Activated T-cell treated with anti-CD3 and anti-CD28 coated beads for 24 hours (primary cell): Measurements from ENCODE around the gene ECI1.

Experiments
- DNase-seq: peaks from one replicate; pipeline ENCODE4 v3.0.0-alpha.2; 2020; ENCODE audit warnings: low read depth

ECI1 gene

DNA sequence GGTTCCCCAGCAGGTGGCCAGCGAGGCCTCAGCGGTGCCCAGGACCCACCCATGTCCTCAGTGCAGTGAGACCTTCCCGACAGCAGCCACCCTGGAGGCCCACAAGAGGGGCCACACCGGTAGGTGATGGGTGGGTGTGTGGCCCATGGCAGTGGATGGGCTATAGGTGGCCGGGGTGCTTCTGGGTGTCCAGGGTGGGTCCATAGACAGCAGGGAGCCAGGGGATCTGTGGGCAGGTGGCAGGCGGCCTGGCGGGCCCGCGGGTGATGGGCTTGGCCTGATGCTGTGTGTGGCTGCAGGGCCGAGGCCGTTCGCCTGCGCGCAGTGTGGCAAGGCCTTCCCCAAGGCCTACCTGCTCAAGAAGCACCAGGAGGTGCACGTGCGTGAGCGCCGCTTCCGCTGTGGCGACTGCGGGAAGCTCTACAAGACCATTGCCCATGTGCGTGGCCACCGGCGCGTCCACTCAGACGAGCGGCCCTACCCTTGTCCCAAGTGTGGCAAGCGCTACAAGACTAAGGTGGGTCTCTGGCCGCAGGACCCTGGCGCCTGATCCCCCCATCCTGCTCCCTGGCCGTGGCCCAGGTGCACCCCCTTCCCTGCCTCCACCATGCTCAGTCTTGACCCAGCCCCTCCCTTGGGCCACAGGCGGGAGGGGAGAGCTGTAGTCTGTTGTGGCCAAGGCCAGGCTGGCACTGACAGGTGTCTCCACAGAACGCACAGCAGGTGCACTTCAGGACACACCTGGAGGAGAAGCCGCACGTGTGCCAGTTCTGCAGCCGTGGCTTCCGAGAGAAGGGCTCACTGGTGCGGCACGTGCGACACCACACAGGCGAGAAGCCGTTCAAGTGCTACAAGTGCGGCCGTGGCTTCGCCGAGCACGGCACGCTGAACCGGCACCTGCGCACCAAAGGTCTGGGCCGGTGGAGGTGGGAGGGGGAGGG, 17.2 kb downstream of the ECI1 start:
- DNase-seq = no peak

DNA sequence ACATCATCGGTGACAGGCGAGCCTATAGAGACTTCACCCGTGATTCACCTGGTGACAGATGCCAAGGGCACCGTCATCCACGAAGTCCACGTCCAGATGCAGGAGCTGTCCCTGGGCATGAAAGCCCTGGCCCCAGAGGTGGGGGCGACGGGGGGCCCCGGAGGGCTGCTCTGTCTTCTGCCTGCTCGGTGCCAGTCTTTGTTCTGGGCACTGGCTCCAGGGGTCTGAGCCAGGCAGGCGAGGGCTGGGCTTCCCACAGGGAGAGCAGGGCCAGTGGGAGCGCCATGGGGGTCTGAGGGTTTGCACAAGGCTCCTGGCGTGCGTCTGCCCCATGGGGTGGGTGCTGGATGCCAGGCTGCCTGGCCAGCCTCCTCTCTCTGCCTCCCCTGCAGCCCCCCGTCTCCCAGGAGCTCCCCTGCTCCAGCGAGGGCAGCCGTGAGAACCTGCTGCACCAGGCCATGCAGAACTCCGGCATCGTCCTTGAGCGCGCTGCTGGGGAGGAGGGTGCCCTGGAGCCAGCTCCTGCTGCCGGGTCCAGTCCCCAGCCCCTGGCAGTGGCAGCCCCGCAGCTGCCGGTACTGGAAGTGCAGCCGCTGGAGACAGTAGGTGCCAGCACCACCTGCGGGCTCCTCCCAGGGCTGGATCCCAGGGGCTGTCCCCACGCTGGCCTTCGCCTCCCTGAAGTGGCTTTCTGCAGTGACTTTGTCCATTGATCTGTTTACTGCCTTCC, 18.2 kb downstream of the ECI1 start:
- DNase-seq = no peak

DNA sequence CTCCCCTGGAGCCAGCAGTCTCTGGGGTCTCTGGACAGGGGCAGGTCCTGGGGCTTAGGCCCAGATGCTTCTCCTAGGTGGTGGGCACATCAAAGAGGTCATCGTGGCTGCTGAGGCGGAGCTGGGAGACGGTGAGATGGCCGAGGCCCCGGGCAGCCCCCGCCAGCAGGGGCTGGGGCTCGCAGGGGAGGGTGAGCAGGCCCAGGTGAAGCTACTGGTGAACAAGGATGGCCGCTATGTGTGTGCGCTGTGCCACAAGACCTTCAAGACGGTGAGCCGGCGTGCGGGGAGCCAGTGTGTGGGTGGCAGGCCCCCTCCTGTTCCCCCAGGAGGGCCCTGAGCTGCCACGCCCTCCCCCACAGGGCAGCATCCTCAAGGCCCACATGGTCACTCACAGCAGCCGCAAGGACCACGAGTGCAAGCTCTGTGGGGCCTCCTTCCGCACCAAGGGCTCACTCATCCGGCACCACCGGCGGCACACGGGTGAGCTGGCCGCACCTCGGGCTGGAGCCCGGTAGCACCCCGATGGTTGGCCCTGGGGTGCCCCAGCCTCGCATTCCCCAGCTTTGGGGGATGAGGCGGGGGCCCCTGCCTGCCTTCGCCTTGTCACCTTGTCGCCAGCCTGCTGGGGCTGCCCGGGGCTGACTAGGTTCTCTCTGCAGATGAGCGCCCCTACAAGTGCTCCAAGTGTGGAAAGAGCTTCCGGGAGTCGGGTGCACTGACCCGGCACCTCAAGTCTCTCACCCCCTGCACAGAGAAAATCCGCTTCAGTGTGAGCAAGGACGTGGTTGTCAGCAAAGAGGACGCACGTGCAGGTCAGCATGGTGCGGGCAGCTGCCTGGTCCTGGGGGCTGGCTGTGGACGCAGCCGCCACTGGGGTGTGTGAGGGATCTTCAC, 19.0 kb downstream of the ECI1 start:
- DNase-seq = no peak

DNA sequence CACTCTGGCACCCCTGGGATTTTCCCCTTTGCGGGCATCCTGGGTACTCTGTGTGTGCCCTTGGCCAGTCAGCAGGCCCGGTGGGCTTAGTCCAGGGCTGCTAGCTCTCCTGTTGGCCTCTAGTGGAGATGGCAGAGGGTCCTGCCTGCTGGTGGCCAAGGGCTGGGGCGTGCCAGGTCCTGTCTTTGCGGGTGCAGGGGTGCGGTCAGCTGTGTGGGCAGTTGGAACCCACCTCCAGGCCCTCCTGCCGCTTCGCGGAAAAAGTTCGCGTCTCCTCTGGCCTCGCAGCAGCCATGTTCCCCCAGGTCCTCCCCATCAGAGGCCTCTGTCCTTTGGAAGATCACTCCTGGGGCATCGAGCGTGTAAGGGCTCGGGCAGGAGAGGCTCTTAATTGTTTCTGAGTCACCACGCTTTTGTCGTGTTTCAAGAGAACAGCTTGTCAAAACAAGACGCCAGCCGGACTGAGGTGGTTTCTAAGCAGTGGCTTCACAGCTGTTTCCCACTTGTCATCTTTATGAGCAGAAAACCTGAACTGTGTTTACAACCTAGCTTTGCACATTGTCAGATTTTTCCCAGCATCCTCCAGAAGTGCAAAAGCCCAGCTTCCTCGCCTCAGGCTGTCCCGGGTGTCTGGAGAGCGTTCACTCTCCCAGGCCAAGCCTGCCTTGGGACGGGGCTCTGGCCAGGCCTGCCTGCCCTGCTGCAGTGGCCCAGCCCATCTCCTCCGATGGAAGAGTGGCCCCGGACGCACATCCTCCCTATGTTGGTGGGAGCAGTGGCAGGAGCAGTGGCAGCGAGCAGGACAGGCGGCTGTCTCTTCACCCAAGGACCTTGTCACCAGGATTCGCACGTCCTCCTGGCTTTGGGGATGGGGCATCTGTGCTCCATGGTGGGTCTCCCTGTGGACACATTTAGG, 20.1 kb downstream of the ECI1 start:
- no peak for DNase-seq

DNA sequence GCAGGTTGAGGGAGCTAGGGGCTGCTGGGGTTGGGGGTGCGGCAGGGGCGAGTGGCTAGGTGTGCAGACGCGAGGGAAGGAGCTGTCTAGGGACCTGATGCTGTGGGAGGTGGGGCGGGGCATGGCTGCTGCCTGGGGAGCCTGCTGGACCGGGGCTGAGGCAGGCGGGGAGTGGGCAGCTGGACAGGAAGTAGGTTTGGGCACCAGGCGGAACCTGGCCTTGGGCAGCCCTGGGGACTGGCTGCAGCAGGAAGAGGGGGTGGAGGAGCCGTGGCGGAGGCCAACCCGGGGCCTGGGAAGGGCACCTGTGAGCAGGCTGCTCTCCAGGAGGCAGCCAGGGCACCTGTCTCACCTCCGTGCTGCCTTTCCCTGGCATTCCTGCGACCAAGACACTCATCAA, 21.0 kb downstream of the ECI1 start:
- DNase-seq = no peak

DNA sequence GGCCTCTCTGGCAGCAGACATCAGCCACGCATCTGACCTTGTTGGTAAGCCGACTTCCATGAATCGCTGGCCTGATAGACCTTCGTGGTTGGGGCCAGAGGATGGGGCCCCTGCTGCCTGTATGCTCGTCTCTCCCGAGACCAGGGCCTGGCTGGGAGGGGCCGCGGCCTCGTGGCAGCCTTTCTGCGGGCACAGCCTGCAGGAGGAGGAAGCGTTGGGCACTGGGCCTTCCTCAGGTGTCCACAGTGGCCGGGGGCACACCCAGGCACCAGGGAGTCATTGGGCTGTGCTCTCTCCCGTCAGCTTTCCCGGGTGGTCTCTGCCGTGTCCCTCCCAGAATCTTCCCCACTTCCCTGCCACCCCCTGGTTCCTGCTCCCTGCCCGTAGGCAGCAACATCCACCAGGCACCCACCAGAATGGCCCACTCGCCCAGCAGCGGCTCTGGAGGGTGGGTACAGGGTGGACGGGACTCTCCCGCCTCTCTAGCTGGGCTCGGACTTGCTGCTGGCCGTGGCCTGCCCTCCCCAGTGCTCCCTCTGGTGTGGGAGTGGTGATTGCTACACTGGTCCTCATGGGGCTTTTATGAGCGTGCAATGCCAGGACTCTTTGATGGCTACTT, 21.6 kb downstream of the ECI1 start:
- DNase-seq = no peak

DNA sequence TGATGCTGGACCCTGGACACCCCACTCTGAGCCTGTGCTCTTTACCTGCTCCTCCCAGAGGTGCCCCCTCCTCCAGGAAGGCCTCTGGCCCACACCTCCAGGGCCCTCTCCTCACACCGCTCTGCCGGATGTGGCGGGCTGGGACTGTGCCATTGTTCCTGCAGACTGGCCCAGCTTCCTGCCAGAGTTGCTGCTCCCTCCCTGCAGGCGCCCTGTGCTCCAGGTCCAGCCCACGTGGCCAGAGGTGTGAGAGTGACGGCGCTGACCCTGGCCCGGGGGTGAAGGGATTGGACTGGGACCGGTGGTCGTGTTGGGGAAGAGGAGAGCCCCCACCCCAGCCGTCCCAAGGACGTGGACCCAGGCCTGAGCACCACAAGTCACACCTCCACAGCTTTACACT, 22.3 kb downstream of the ECI1 start:
- DNase-seq = no peak

DNA sequence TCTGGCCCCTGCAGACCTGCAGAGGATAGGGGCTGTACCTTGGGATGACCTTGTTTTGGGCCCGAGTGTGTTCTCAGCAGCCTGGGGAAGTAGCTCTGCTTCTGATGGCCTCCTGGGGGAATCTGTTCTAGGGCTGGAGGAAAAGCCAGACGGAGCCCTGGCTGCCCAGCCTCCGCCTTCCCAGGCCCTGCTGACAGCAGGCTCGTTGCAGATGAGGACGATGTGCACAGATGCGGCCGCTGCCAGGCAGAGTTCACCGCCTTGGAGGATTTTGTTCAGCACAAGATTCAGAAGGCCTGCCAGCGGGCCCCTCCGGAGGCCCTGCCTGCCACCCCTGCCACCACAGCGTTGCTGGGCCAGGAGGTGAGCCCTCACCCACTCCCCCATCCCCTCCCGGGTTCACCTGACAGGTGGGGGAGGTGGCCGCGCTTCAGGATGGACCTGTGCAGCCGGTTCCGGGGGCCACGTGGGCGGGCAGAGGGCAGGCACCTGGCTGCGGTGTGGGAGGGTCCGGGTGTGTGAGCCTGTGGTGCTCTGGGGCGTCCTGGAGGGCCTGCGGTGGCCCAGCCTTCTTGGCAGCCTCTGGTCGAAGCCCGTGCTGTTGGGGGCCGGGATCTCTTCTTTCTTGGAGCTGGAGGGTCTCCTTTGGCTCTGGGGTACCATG, 23.1 kb downstream of the ECI1 start:
- DNase-seq = no peak

DNA sequence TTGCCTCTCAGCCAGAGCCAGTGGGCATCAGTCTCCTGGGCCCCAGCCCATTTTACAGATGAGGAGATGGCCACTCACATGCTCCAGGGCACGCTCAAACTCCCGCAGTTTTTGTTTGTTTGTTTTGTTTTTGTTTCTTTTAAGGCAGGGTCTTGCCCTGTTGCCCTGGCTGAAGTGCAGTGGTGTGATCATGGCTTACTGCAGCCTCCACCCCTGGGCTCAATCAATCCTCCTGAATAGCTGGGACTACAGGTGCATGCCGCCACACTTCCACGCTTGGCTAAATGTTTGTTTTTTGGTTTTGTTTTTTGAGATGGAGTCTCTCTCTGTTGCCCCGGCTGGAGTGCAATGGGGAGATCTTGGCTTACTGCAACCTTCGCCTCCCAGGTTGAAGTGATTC, 24.5 kb downstream of the ECI1 start:
- no peak for DNase-seq

DNA sequence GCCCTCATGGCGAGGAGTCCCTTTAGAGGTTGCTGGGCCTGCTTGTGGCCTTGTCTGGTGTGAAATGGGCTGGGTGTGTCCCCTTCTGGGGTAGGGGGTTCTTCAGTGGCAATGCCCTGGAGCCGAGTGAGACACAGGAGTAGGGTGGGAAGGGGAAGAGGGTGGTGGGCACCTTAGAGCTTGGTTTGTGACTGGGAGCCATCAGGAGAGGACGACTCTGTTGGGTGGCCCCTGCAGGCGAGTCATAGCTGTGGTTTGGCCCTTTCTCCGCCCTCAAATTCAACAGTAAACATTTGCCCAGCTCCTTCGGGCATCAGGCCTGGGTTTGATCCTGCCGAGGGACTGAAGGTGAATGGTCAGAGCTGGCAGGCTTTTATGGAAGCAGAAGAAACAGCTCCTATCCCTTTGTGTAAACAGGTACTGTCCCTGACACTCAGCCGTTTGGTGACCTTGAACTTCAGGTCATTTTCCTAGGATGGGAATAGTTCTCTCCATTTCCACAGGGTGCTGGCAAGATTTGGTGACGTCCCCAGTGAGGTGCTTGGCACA, 25.1 kb downstream of the ECI1 start:
- no peak for DNase-seq

DNA sequence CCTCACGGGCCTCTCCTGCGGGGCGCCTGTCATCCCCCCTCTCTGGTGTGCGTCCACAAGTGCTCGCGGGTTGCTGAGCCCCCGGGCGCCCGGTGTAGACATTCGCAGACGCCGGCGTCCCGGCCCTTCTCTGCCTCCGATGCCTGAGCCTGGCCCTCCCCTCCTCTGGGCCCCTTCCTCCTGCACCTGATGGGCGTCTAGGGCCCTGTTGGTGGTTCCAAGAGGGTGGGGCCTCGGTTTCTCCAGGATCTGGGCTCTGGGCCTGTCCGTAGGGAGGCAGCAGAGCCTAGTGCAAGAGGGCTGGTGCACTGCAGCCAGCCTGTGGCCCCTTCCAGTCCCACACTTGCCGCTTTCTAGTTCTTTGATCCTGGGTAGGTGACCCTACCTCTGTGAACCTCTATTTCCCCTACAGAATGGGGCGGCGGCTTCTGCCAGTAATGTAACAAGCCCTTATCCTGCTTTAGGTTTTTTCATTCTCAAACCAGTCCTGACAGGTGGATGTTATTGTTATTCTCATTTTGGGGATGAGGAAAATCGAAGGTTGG, 27.4 kb downstream of the ECI1 start:
- no peak for DNase-seq

DNA sequence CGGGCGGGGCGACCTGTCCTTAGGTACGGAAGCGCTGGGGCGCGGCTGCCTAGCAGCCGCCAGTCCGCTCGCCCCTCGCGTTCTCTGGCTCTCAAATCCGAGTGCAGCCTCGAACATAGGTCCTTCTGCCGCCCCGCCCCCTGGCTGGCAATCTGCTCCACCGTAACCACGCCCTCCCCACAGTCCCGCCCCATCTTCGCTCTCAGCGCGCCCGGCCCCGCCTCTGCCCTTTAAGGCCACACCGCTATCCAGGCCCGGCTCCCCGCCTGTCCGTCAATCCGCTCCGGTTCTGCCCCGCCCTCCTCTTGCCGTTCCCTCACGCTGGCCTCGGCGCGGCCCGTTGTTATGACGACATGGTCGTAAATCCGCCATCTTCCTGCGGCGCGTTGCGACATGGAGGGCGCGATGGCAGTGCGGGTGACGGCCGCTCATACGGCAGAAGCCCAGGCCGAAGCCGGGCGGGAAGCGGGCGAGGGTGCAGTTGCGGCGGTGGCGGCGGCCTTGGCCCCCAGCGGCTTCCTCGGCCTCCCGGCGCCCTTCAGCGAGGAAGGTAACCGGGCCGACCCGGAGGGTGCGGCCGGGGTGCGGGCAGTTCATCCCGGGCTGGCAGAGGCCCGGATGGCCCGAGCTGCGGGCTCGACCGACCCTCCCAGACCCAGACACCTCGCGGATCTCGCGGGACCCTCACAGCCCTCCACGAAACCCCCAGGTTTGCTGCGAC, 28.0 kb downstream of the ECI1 start, which contains the start of gene E4F1:
Gene E4F1, plus strand, starts transcription at position 371 of the 721 bp plus-strand sequence. Its CDS starts 23 bp downstream, at position 394.
- DNase-seq = peak; percentile 100

DNA sequence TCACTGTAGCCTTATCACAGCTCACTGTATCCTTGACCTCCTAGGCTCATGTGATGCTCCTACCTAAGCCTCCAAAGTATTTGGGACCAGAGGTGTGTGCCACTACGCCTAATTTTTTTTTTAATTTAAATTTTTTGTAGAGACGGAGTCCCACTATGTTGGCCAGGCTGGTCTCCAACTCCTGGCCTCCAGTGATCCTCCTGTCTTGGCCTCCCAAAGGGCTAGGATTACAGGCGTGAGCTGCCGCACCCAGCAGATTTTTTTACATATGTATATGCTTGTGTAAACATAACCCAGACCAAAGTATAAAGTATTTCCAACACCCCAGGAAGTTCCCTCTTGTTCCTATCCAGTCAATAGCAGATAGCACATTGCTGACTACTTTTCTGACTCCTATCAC, 35.1 kb downstream of the ECI1 start:
- DNase-seq = no peak

DNA sequence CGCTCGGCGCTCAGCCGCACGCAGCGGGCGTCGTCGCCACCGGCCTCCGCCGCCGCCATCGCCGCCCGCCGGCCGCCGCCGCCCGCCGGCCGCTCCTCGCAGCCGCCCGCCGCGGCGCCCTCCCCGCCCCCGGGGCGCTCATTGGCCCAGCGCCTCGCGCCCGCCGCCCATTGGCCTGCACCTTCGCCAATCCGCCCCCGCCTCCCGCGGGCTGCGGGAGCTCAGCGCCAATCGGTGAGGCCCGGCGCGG, 36.7 kb downstream of the ECI1 start, which contains the start of gene PGP:
Gene PGP, minus strand, starts transcription at position 122 of the 250 bp plus-strand sequence. Its CDS starts 63 bp downstream, at position 59.
- no peak for DNase-seq

DNA sequence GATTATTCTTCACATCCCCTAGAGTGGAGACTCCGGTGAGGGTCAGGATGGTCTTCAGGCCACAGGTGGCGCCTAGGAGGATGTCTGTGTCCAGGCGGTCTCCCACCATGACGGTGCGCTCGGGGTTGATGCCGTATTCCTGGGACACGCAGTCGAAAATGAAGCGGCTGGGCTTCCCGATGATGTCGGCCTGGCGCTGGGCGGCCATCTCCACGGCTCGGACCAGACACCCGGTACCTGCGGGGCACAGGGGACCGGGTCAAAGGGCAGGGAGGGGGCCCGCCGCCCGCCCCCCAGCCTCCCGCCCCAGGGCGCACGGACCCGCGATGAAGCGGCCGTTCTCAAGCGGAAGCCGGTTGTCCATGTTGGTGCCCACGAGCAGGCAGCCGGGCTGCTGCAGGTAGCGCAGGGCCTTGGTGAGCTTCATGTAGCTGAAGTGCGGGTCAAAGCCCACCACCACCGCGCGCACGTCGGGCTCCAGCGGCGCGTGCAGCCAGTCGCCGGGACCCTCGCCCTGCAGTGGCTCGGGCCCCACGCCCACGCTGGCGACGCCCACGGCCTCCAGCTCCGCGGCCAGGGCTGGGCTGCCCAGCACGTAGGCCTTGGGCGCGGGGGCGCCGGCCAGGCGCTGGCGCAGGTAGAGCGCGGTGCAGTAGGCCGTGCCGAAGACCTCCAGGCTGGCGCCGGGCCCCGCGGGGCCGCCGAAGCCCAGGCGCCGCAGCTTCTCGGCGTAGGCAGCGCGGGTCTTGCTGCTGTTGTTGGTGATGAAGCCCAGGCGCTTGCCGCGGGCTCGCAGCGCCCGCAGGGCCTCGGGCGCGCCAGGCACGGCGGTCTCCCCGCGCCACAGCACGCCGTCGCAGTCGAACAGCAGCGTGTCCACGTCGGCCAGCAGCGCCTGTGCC, 37.3 kb downstream of the ECI1 start:
- no peak for DNase-seq

DNA sequence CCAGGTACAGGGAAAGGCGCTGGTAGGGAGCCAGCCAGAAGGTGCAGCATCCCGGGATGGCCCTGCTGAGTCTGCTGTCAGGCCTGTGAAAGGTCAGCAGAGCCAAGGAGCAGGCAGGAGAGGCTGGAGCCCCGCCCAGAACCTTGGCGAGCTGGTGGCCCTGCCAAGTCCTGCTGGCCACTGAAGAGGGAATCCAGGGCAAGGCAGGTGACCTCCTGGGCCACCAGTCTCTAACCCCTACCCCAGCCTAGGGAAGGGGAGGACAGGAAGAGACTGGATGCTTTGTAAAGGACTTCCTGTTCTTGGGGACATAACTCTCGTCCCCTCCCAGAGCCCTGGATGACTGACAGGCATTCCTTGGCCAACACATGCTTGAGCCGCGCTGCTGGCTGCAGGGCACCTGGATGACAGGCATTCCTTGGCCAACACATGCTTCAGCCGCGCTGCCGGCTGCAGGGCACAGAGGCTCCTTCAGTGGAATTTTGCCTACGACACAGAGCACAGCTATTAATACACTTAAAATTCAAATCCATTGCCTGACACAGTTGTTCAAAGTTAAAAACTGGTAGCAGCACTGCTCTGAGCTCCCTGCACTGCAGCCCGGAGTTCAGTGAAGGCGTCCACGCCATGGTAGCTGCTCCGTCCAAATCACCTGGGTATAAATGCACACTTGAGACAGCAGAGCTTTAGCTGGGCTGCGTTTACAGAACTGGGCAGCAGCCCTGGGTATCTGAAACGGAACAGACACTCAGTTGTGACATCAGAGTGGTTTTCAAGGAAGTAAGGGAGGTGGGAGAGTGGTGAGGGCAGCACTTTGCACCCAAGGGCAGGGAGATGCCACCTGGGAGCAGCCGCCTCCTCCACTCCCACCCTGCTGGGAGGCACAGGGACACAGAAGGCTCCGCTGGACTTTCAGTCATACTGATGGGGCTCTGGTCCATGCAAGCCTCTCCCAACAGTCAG, 38.7 kb downstream of the ECI1 start:
- no peak for DNase-seq

DNA sequence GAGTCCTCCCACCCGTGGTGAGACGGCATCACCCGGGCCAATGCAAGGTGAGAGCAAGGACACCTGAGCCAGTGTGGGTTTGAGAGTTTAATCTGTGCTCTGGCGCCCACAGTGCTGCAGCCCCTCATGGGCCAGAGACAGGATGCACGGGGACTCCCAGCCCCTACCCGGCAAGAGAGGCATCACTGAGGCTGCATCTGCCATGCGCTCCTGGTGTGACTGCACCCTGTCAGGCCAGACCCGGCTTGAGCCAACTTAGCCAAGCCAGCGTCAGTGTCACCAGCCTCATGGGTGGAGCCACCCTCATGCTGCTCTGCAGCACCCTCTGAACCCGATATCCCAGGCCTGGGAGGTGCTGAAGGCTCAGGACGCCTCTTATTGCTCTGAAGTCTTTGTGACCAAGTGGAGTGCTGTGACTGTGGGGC, 39.5 kb downstream of the ECI1 start:
- no peak for DNase-seq
